ENCODE measurements around the gene PRR30.

Gene PRR30

DNA sequence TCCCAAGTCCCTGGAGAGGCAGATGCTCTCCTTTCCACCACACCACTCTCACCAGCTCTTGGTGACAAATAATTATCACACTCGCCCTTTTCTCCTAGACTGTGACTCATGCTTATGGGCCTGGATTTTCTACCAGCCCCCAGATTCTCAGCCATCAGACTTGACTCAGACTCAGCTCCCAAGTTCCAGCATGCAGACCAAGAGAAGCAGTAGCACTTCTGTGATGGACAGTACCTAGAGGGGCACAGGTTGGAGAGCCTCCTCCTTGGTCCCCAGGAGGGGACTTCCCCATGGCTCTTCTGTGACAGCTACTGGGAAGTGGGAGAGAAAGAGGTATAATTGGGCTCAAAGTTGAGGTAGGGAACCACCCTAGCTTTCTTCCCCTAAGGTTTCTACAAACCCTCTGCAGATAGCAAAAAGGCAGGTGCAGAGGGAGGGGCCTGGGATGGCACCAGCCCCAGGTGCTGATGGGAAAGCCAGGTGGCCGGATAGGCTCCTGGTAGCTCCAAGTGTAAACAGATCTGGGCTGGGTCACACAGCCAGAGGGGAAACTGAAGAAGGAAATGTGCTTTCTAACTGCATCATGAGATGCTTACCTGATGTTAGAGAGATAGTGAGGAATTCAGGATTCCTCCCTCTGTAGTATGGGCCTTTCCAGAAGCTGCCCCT lies 13.7 kb upstream of the PRR30 start:
- DNase-seq: no peak

DNA sequence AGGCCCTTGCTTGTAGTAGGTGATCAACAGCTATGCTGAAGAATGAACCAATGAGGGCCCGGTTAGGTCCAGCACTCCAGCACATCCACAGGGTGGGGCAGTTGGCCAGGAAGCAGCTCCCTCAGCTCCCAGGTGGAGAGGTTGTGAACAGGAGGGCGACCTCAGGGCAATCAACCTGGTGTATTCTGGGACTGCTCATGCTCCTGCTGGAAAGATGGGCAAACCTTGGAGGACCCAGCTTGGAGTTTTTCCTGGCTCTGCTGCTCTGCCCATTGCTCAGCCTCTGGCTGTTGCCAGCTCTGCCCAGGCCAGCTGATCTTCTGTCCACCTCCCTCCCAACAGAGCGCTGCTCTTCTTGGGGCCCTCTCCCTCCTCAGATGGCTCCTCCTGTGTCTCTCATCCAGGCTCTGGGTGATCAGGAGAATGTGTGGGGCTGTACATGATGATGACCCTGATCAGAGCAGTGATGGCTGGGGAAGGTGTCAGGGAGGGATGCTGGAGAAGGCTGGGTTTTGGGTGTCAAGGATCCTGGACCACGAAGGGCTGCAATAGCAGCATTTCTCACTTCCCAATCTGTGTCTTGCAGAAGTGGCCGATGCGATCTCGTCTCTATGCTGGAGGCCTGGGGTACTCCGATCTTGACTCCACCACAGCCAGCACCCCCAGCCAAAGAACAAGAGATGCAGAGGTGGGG lies 13.0 kb upstream of the PRR30 start:
- no peak for DNase-seq

DNA sequence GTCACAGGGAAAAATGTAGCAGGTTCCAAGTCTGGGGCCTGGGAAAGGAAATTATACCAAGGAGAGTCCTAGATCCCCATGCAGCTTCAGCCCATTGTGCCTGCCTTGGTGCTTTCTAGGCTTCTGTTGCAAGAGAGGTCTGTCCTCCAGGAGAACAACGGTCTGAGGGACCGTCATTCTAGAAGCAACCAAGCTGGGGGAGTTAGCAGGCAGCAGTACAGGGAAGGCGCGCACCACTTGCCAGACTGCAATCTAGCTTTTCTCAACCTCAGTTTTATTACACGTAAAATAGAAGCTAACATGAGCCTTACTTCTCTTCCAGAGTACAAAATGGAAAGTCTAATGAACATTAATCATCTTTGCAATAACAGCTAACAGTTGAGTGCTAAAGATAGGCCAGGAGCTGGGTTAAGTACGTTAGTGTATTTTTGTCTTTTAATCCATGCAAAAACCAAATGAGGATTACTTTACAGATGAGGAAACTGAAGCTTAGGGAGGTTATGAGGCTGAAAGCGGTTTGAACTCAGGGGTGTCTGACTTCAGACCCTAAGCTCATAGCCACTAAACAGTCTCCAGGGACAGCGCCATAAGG lies 11.5 kb upstream of the PRR30 start:
- DNase-seq: no peak

DNA sequence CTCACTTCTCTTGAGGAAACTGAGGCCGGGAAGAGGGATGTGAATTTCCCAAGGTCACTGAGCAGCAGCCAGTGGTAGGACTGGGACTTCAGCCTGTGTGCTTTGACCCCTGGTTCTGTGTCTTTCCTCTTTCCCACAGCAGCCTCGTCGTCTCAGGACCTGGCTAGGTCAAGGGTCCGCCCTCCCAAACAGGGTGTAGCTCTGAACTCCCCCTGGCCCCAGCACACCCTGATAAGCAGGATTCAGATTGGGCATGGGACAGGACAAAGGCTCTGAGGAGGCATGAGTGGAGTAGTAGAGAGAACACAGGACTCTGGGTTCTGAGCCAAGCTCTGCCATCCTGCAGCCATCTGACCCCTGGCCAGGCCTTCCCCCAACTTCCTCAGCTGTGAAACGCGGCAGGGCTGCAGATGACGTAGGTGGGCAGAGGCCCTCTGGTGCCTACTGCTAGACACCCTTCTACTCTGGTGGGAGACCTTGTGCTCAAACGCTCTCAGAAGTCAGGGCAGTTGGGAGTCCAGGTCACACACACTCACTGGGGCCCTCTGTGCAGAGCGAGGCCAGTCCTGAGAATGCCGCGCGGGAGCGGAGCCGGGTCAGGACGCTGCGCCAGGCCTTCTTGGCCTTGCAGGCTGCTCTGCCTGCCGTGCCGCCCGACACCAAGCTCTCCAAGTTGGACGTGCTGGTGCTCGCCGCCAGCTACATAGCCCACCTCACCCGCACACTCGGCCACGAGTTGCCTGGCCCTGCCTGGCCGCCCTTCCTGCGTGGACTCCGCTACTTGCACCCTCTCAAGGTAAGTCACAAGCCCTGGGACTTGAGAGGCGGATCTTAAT lies 10.6 kb upstream of the PRR30 start:
- no peak for DNase-seq

DNA sequence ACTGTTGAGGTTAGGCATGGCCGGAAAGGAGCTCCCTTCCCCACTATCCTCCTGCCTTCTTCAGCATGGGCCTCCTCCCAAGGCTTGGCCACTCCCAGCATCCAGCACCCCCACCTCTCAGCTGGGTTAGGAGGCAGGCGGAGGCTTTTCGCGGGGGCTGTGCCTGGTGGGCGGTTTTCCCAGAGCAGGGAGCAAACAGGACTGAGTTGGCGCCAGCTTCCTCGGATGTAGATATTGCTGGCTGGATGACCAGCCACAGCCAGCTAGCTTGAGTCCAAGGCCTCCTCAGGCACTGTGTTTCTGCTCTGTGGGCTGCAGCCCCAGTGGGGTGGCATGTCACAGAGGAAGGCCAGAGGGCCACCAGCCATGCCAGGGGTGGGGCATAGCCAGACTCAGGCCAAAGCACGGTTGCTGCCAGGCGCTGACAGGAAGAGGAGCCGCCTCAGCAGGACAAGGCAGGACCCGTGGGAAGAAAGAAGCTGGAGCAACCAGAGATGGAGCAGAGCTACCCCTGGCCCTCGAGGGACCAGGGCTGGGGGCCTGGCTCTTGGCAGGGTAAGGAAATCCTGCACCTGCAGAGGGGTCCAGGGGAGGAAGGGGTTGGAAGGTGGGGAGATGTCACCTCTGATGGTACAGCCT lies 9.7 kb upstream of the PRR30 start, which contains the start of gene TCF23:
TSS of gene TCF23 (plus strand) at position 204 of the 639 bp plus-strand sequence. CDS start at position 334, 130 bp downstream.
- no peak for DNase-seq

DNA sequence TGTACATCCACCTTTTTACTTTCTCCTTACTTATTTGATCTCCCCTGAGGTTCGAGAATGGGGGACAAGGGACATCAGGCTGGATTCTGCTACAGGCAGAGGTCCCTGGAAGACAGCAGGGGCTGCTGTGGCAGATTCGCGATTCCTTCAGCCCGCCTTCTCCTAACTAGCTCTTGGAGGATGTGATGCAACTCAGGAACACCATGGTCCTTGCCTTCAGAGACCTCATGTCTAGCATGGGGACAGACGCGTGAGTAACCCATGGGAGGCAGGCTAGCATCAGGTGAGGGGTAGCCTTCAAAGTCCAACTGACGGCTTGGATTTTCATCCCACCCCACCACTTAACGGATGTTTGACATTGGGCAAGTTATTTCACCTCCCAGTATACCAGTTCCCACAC lies 8.7 kb upstream of the PRR30 start:
- no peak for DNase-seq

DNA sequence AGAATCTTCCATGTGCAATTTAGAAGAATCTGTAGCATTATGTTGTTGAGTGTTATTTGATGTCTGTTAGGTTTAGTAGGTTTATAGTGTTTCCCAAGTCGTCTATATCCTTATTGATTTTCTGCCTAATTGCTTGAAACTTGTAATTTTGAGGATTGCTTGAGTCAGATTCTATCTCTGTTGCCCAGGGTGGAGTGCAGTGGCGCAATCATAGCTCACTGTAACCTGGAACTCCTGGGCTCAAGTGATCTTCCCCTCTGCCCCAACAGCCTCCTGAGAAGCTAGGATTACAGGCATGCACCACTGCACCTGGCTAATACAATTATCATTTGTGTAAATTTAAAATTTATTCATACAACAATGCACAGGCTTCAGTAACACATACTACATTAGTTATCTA lies 6.5 kb upstream of the PRR30 start:
- DNase-seq: no peak

DNA sequence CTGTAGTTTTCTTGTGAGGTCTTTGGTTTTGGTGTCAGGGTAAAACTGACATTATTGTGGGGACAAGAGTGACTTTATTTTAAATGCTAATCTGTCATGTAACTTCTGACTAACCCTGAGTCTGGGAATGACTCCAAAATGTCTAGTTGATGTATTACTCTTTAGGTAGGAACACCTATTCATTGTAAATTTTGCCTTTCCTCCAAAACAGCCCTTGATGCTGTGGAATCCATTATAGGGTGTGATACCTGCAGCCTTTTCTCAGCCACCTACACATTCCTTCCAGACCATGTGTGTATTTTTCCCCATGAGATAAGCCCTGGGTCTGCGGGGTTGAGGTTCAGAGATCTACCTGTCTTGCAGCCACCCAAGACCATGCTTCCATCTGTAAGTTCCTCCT lies 4.1 kb upstream of the PRR30 start:
- DNase-seq: no peak

DNA sequence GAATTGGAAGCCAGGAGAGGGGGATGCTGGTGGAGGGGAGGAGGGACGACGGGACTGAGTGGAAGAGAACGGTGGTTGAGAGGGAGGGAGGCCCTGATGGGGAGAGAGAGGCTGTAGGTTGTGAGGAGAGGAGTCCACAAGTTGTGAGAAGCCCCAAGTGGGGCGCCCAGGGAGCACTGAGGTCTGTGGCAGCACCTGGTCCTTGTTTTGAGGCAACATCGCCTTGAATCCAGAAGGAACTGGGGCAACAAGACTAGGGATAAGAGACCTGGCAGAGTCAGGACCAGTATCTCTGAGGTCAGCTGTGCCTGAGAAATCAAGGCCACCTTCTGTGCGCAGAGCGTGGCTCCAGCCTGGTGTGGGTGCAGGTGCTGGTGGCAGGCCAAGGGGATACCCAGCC lies 1.1 kb downstream of the PRR30 start:
- DNase-seq: no peak

DNA sequence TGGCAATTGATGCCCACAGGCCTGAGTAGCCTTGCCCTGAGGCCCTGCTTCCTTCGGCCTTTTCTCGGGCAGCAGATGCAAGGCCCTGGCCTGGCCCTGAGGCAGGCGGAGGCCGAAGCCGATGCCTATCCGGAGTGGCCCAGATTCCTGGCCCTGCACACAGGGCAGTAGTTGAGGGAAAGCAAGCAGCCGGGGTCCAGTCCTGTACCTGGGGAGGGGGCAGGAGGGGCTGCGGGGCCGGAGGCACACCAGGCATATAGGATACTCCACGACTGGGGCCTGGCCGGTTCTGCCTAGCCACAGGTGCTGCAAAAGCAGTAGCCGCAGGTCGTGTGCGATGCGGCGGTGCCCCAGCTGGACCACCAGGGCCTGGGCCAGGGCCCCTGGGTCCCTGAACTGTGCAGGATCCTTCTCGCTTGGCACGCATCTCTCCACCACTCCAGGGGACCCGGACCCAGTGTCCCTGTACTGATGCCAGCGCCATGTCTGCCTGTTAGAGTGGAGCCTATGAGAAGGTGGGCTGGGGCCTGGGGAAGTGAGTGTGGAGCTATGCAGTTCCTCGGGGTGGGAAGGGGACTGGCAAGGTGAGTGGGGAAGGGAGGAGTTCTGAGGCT lies 1.8 kb downstream of the PRR30 start:
- no peak for DNase-seq

DNA sequence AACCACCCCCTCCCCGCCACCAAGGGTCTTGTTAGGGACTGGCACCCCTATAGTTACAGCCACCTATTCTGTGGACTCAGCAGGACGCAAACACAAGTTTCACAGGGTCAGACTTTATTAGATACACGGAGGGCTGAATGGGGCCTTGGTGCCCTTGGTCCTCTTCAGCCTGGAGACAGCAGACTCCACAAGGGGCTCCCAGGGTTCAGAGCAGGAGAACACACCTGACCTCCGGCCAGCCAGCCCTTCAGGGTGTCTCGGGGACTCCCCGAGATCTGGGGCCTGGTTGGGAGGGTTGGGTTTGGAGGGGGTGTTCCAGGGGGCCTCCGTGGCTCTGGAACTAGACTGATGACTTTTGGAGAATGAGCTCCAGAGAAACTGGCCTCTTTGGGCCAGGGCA lies 2.5 kb downstream of the PRR30 start:
- no peak for DNase-seq

DNA sequence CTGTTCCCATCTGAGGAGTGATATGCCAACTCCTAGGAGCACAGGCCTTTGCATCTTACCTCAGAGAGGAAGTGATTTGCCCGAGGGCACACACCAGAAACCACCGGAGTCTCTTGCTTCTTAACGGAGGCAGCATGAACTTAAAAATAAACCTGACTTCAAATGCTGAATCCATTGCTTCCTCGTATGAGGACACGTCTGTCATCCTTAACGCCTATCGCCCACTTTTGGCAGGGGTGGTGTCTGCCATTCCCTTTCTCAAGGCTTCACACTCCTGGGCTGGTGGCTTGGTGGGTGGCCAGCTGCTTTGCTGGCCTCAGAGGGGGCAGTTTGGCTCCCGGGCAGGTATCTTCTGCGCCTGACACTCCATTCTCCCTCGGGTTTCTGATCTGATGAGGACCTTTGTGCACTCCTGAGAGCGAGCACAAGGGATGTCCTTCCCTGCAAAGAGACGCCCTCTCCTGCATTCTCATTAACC lies 3.7 kb downstream of the PRR30 start:
- DNase-seq: no peak

DNA sequence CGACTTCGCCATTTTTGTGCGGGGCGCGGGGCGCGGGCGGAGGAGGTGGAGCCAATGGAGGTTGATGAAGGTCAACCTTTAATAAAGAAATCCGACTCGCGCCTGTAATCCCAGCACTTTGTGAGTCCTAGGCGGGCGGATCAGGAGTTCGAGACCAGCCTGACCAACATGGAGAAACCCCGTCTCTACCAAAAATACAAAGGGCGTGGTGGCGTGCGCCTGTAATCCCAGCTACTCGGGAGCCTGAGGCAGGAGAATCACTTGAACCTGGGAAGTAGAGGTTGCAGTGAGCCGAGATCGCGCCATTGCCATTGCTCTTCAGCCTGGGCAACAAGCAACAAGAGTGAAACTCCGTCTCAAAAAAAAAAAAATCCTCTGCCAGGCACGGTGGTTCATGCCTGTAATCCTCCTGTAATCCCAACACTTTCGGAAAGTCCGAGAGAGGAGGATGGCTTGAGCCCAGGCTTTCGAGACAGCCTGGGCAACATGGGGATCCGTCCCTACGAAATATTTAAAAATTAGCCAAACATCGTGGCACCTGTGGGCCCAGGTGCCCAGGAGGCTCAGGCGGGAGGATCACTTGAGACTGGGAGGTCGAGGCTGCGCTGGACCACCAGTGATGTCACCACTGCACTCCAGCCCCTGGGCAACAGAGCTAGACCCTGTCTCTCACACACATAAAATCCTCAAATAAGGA lies 4.3 kb downstream of the PRR30 start:
- no peak for DNase-seq

DNA sequence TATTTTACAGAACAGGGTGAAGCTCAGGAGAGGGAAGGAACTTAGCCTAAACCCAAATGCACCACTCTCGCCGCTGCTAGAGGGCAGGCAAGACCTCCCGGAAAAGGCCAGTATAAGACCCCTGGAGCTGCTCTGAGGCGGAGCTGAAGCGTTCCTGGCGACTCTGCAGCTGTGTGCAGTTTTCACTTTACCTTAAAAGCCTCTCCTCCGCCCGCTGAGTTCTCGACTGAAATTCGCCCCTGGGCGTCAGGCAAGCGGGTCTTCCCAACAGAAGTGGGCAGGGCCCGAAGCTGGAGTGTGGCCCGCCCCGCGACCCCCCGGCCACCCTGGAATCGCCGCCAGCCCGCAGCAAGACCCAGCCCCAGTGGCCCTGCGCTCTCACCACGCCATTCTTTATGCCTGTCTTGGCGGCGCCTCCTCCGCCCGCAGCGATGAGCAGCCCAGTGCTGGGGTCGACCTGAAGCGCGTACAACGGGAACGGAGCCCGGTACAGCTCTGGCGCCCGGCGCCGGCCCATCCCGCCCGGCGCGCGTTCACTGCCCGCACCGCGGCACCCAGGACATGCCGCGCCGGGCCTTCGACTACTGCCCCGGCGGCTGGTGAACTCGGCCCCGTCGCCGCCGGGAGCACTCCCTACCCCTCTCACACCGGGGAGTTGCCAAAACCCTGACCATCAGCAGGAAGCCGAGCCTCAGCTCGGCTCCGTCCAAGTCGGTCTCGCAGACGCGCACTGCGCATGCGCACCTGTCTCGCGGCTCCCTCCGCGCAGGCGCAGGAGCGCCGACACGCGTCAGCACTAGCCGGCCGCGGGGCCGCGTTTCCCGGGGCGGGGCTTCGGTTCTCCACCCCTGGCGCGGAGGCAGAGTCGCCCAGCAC lies 5.1 kb downstream of the PRR30 start, which contains the start of gene PREB:
TSS of gene PREB (minus strand) at position 732 of the 876 bp plus-strand sequence. CDS start at position 517, 215 bp downstream.
- peak; percentile 94 to 98 for DNase-seq

DNA sequence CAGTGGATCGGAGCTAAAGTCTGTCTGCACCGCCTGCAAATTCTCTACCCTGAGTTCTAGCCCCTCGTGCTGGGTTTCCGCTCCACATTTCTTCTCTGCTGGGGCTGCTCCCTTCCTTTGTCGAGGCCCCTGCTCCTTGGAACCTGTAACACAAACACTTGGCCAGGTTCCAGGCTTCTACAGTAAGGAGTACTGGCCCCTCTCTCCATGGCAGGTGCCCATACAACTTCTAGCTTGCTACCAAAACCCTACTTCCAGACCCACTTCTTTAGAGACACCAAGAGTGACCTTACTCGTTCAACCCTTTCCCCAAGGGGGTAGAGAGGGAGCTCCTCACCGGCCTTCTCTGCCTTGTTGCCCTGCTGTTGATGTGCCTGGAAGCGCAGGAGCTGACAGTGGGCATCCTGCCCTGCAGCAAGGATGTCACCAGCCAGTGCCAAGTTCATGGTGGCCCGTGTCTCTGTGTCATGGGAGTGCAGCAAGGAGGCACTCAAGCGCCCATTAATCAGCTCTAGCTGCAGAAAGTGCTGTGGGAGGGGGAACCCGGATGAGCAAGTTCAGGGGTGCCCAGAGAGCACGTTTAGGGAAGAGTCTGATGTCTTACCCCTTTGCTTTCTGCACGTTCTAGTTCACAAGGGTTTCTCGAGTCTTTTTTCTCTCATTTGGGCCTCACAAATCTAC lies 5.9 kb downstream of the PRR30 start:
- DNase-seq: no peak

DNA sequence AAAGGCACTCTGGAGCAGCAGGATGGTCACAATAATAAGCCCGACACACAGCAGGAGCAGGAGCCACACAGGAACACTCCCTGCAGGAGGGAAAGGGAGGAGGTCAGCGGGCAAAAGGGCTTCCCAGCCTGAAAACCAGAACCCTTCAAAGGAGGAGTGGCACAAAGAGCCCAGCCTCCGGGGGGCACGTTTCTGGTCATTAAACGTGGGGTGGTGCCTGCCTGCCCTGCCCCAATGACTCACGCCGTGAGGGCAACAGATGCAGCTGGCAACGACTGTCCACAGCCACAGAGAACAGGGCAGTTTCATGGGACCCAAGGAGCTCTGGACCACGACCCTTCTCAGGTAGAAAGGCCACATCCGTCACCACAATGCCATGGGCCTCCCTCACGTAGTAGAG lies 7.8 kb downstream of the PRR30 start:
- no peak for DNase-seq

DNA sequence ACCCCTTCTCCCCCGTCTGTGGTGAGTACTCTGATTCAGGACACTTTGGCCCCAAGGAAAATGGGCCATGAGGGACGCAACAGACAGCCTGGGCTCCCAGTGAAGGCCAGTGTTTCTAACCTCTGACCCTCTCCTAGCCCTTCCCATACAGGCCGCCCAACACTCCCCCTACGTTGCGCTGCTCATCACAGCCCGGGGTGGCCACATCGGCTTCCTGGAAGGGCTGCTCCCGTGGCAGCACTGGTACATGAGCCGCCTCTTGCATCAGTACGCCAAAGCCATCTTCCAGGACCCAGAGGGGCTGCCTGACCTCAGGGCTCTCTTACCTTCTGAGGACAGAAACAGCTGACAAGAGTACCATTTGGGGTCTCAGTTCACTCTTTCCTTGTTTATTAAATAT lies 8.8 kb downstream of the PRR30 start:
- no peak for DNase-seq

DNA sequence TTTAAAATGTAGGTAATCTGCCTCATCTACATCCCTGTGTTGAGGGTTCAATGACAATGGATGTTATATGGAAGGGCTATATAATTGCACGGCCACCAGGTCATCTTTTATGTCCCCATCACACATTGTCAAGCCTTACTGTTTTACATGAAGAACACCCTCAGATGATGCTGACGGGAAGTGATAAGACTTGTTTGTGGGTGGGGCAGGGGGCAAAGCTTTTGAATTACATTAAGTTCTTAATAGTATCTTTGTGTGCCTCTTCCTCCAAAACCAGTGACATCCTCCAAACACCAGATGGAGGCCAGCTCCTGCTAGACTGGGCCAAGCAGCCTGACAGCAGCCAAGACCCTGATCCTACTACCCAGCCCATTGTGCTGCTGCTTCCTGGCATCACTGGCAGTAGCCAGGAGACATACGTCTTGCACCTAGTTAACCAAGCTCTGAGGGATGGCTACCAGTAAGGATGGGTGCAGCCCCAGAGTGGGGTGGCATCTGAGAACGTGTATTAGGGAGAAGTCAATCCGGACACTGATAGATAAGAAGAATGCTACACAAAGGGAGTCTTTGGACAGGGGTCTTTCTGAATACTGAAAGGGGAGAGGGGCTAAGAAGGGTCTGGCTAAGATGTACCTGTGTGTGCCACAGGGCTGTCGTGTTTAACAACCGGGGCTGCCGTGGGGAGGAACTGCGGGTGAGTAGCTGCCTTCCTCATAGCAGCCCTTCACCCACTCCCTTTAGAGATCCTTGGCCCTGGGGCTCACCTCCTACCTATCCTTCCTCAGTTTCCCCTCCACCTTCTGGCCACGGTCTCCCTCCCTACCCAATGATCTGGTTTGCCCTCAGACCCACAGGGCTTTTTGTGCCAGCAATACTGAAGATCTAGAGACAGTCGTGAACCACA lies 10.3 kb downstream of the PRR30 start:
- DNase-seq: no peak

Measured in NCI-H1930 (cell line).